HCT116 (cell line): ENCODE data around the gene LRRTM4. TPM values are rescaled to one million over a fixed set of nuclear protein-coding genes. Genes with fewer than 3 reads are reported as not detected.

ENCODE experiments used
- ATAC-seq: fragments of 200-7000 bp; cut with Tn5 transposase; 2 replicates; pipeline ENCODE4 v1.9.1; 2020; ENCODE audit warnings: mild to moderate bottlenecking, moderate library complexity
- BruUV-seq: library from RNA; stranded (reverse); fragments of 400-500 nt; replicated peaks from 2 replicates; lab custom pipeline; 2021; lab: Mats Ljungman, UMichigan
- CTCF ChIA-PET: fragments of 300-600 bp; sonication (Branson Sonifier 250); formaldehyde crosslinking; loops from one replicate; lab custom pipeline; 2021; ENCODE audit warnings: antibody characterized with exemption; lab: Charles Lee
- POLR2A ChIA-PET: fragments of 300-600, 350-600 bp; sonication (Branson Sonifier 250); formaldehyde crosslinking; loops from one replicate; lab custom pipeline; 2021; ENCODE audit warnings: antibody characterized with exemption; lab: Charles Lee
- RAD21 ChIA-PET, 2 experiments: fragments of 300-600 bp; sonication (Branson Sonifier 250); formaldehyde crosslinking; loops; one replicate each; lab custom pipeline; 2023; ENCODE audit warnings: low total read pairs in 2 of 2; ENCODE audit not compliant: uncharacterized antibody in 2 of 2, unreplicated experiment in 2 of 2, low non-redundant PET in 1 of 2; lab: Charles Lee
- DNase-seq: peaks from one replicate; pipeline ENCODE4 v3.0.0-alpha.2; 2010; ENCODE audit warnings: low read depth, low spot score
- H2AFZ ChIP-seq: fragments of 200-600 bp; shearing (Covaris generic), sonication (generic); 2 replicates; pipeline ENCODE4 v1.6.1; 2017; ENCODE audit warnings: low read depth, mixed run types, mixed read lengths, antibody characterized with exemption, low read length; ENCODE audit not compliant: poor library complexity, severe bottlenecking
- H3K27ac ChIP-seq: 2 replicates; pipeline ENCODE4 v1.5.1; 2012; ENCODE audit warnings: low read depth, low read length
- H3K27me3 ChIP-seq: fragments of 200-600 bp; sonication (generic); 2 replicates; pipeline ENCODE4 v1.6.1; 2016; ENCODE audit warnings: mixed run types, low read length, mixed read lengths; ENCODE audit not compliant: insufficient read depth
- H3K36me3 ChIP-seq, 2 experiments: fragments of 200-500 bp in 1 of 2; fragments of 200-600 bp in 1 of 2; sonication (Bioruptor generic) in 1 of 2; sonication (generic) in 1 of 2; 2 replicates each; pipeline versions ENCODE4 v1.5.1 to v1.6.1; 2014 to 2016; ENCODE audit warnings: low read length in 2 of 2, inconsistent platforms in 1 of 2, mixed read lengths in 1 of 2, mixed run types in 1 of 2; ENCODE audit not compliant: insufficient read depth in 2 of 2, control insufficient read depth in 1 of 2
- H3K4me1 ChIP-seq, 2 experiments: fragments of 200-600 bp in 1 of 2; sonication (generic) in 1 of 2; 2 replicates each; pipeline versions ENCODE4 v1.5.1 to v1.6.1; 2012 to 2017; ENCODE audit warnings: low read length in 2 of 2, inconsistent platforms in 1 of 2, mild to moderate bottlenecking in 1 of 2, mixed read lengths in 1 of 2, mixed run types in 1 of 2, moderate library complexity in 1 of 2; ENCODE audit not compliant: insufficient read depth in 2 of 2, control insufficient read depth in 1 of 2
- H3K4me2 ChIP-seq: fragments of 200-600 bp; sonication (generic); 2 replicates; pipeline ENCODE4 v1.6.1; 2017; ENCODE audit warnings: mixed run types, low read length, mixed read lengths
- H3K4me3 ChIP-seq, 2 experiments: fragments of 200-600 bp in 1 of 2; sonication (generic) in 1 of 2; replicated peaks in 1 of 2; 2 replicates each; pipeline ENCODE4 v1.5.1; 2011 to 2016; ENCODE audit warnings: low read length in 2 of 2, control low read depth in 1 of 2, low read depth in 1 of 2, mild to moderate bottlenecking in 1 of 2, mixed read lengths in 1 of 2, mixed run types in 1 of 2
- H3K79me2 ChIP-seq: fragments of 200-600 bp; sonication (generic); 2 replicates; pipeline ENCODE4 v1.6.1; 2017; ENCODE audit warnings: mild to moderate bottlenecking, mixed run types, low read length, moderate library complexity, mixed read lengths; ENCODE audit not compliant: insufficient read depth
- H3K9ac ChIP-seq: fragments of 200-600 bp; sonication (generic); 2 replicates; pipeline ENCODE4 v1.6.1; 2016; ENCODE audit warnings: low read length, mixed read lengths
- H3K9me2 ChIP-seq: fragments of 200-600 bp; sonication (generic), shearing (Covaris generic); 2 replicates; pipeline ENCODE4 v1.6.1; 2017; ENCODE audit warnings: mixed run types, mild to moderate bottlenecking, moderate library complexity; ENCODE audit not compliant: insufficient read depth
- H3K9me3 ChIP-seq, 2 experiments: fragments of 200-500 bp in 1 of 2; fragments of 200-600 bp in 1 of 2; sonication (Bioruptor generic) in 1 of 2; sonication (generic) in 1 of 2; 2 replicates each; pipeline ENCODE4 v1.6.1; 2014 to 2017; ENCODE audit warnings: low read length in 2 of 2, mixed read lengths in 2 of 2, inconsistent platforms in 1 of 2, low read depth in 1 of 2, mild to moderate bottlenecking in 1 of 2, mixed run types in 1 of 2, moderate library complexity in 1 of 2; ENCODE audit not compliant: control insufficient read depth in 1 of 2, insufficient read depth in 1 of 2
- H4K20me1 ChIP-seq: fragments of 200-600 bp; sonication (generic), shearing (Covaris generic); 2 replicates; pipeline ENCODE4 v1.6.1; 2017; ENCODE audit warnings: mixed run types, mild to moderate bottlenecking, moderate library complexity; ENCODE audit not compliant: insufficient read depth
- FOSL1 ChIP-seq: IDR thresholded peaks from 2 replicates; pipeline ENCODE4 v1.6.1; 2012; ENCODE audit warnings: low read depth
- MAX ChIP-seq: IDR thresholded peaks from 2 replicates; pipeline ENCODE4 v1.6.1; 2012
- POLR2AphosphoS5 ChIP-seq: IDR thresholded peaks from 2 replicates; pipeline ENCODE4 v1.6.1; 2011; ENCODE audit warnings: mild to moderate bottlenecking, low read depth, low read length, moderate library complexity
- REST ChIP-seq: IDR thresholded peaks from 2 replicates; pipeline ENCODE4 v1.6.1; 2012; ENCODE audit warnings: low read depth
- TCF7L2 ChIP-seq: IDR thresholded peaks from 2 replicates; pipeline ENCODE4 v1.7.0; 2011; ENCODE audit warnings: borderline replicate concordance, inconsistent platforms; ENCODE audit not compliant: insufficient read depth, insufficient read length; ENCODE audit errors: extremely low read depth
- ZBTB33 ChIP-seq: IDR thresholded peaks from 2 replicates; pipeline ENCODE4 v1.6.1; 2011; ENCODE audit warnings: mild to moderate bottlenecking, low read length, moderate library complexity; ENCODE audit not compliant: insufficient replicate concordance; ENCODE audit errors: extremely low read depth
- ZFX ChIP-seq: fragments of 450-650 bp; IDR thresholded peaks from 2 replicates; pipeline ENCODE4 v1.6.1; 2017
- intact Hi-C: fragments of 100-400 bp; cut with micrococcal nuclease; formaldehyde crosslinking; loops from 2 replicates; pipeline ENCODE4 v1.10.0; 2022
- total RNA-seq: library from RNA; stranded (reverse); gene quantifications from one replicate; pipeline ENCODE4 v1.2.1, GENCODE V29; 2021; ENCODE audit not compliant: unreplicated experiment

LRRTM4 gene
- total RNA-seq, 1 experiment from 2014 or later: 0.25 TPM

GRCh38 chr2:76829374-76830234, 692.6 kb downstream of the LRRTM4 start:
- Histone ChIP-seq H3K9ac (no peak overlapping the region), H3K79me2 (no peaks in the 10 kb centered on the region), H3K4me2 (no peak overlapping the region), H3K9me3 (peaks cover 9 to 24% of the 10 kb centered on the region in 2 experiments; a peak in 3 of 4 replicates), H4K20me1 (no peaks in the 10 kb centered on the region), H2AFZ (no peak overlapping the region), H3K27me3 (no peaks in the 10 kb centered on the region), H3K36me3 (no peaks in the 10 kb centered on the region), H3K4me3 (no peak overlapping the region), H3K27ac (no peak overlapping the region), H3K9me2 (no peaks in the 10 kb centered on the region), H3K4me1 (no peaks in the 10 kb centered on the region)
- no TSS peak for BruUV-seq
- TF ChIP-seq POLR2AphosphoS5 (no peak), ZBTB33 (no peak), TCF7L2 (no peak), FOSL1 (no peak), MAX (no peak), ZFX (no peak), REST (no peak)
- ChIA-PET POLR2A (no interaction called here), RAD21 (no interaction called here), CTCF (no interaction called here)
- intact Hi-C loops: no loop called here
- no peak for DNase-seq
- no peak for ATAC-seq
